ENCODE measurements around the gene SEPHS2. TPM values are rescaled to one million over a fixed set of nuclear protein-coding genes. Genes with fewer than 3 reads are reported as not detected.

Gene SEPHS2
- total and polyA plus RNA-seq, 2 of the 8 experiments (the other 6 are each of a cell fraction or from before 2014, with no cell fraction given) = 28.2 to 61.8 TPM

- no peak for TF ChIP-seq POU5F1 (IDR thresholded peaks at IDR 0.05; ENCODE audit: low read depth, low read length)
- TF ChIP-seq EZH2 (IDR thresholded peaks at IDR 0.05; ENCODE audit: low read depth, low read length, severe bottlenecking) = no peak
- no peak for TF ChIP-seq SIN3A (conservative IDR thresholded peaks at IDR 0.05 in 1 of 2, IDR thresholded peaks at IDR 0.05 in 1 of 2; ENCODE audit: low read depth in 1 of 2, low read length in 2 of 2)
- no peak for TF ChIP-seq RNF2 (IDR thresholded peaks at IDR 0.05; ENCODE audit: borderline replicate concordance, low read depth, low read length, missing control alignments, poor library complexity, severe bottlenecking)
- TF ChIP-seq NANOG (IDR thresholded peaks at IDR 0.05; ENCODE audit: insufficient read depth, low read depth, low read length, poor library complexity, severe bottlenecking) = no peak
- TF ChIP-seq EP300 (IDR thresholded peaks at IDR 0.05; ENCODE audit: borderline replicate concordance in 1 of 2, low read depth in 2 of 2, low read length in 2 of 2) = no peak
Observed at GRCh38 chr16:30428055-30428454, 17.6 kb downstream of the SEPHS2 start (continued).
